ENCODE data around the gene MRPL28.

DNA sequence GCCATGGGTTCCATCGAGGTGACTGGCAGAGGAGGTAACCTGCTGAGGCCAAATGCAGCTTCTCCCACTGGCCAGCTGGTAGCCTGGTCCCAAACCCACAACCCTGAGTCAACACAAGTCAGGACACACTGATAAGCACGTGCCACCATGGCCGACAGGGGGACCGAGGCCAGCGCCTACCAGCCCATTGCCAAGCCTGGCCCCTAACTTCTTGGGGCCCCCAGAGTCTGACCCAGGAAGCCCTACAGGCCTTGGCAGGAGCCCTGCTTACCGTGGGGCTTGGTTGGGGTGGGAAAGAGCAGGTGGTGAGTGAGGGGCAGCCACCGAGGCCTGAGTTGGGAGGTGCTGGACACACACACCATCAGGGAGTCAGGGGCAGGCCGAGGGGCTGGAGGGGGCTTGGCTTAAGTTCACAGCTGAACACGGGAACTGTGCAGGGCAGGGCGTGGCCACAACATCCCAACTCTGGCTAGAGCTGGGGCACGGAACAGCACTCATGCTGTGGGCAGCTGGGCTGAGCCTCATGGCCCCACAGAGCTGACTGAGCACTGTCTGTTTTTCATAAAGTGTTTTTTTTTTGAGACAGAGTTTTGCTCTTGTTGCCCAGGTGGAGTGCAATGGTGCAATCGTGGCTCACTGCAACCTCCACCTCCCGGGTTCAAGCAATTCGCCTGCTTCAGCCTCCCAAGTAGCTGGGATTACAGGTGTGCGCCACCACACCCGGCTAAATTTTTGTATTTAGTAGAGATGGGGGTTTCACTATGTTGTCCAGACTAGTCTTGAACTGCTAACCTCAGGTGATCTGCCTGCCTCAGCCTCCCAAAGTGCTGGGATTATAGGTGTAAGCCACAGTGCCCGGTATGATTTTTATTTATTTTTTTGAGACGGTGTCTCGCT, 5.5 kb downstream of the MRPL28 start:
- TF ChIP-seq EZH2 (IDR thresholded peaks at IDR 0.05) = no peak
- TF ChIP-seq, protein P1, sequence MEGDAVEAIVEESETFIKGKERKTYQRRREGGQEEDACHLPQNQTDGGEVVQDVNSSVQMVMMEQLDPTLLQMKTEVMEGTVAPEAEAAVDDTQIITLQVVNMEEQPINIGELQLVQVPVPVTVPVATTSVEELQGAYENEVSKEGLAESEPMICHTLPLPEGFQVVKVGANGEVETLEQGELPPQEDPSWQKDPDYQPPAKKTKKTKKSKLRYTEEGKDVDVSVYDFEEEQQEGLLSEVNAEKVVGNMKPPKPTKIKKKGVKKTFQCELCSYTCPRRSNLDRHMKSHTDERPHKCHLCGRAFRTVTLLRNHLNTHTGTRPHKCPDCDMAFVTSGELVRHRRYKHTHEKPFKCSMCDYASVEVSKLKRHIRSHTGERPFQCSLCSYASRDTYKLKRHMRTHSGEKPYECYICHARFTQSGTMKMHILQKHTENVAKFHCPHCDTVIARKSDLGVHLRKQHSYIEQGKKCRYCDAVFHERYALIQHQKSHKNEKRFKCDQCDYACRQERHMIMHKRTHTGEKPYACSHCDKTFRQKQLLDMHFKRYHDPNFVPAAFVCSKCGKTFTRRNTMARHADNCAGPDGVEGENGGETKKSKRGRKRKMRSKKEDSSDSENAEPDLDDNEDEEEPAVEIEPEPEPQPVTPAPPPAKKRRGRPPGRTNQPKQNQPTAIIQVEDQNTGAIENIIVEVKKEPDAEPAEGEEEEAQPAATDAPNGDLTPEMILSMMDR (IDR thresholded peaks at IDR 0.05 in 2 of 3, conservative IDR thresholded peaks at IDR 0.05 in 1 of 3; ENCODE audit: borderline replicate concordance in 1 of 3, insufficient read depth in 1 of 3, low read depth in 2 of 3, low read length in 2 of 3) = no peak

Data from HCT116 (cell line).